WERI-Rb-1 (cell line): ENCODE results near the gene PADI2.

Experiments used
- DNase-seq: peaks from one replicate; pipeline ENCODE4 v3.0.0-alpha.2; 2020
- H3K27ac ChIP-seq: fragments of 250-450 bp; sonication (Bioruptor Pico); 2 replicates; pipeline ENCODE4 v1.5.1; 2020; ENCODE audit warnings: mild to moderate bottlenecking, moderate library complexity
- H3K27me3 ChIP-seq: fragments of 250-450 bp; sonication (Bioruptor Pico); 2 replicates; pipeline ENCODE4 v1.5.1; 2021; ENCODE audit warnings: mild to moderate bottlenecking, low read depth, moderate library complexity; ENCODE audit not compliant: insufficient read depth, severe bottlenecking
- H3K36me3 ChIP-seq: fragments of 250-450 bp; sonication (Bioruptor Pico); 2 replicates; pipeline ENCODE4 v1.5.1; 2020; ENCODE audit warnings: mild to moderate bottlenecking, moderate library complexity
- H3K4me3 ChIP-seq: 2 replicates; pipeline ENCODE4 v1.5.1; 2011; ENCODE audit warnings: low read depth, mild to moderate bottlenecking, control low read depth, low read length
- H3K9me3 ChIP-seq: fragments of 250-450 bp; sonication (Bioruptor Pico); 2 replicates; pipeline ENCODE4 v1.5.1; 2021; ENCODE audit warnings: mild to moderate bottlenecking, moderate library complexity; ENCODE audit not compliant: severe bottlenecking
- TF ChIP-seq, protein P1 (sequence below): IDR thresholded peaks from 2 replicates; pipeline ENCODE4 v1.5.1; 2011; ENCODE audit warnings: low read depth, mild to moderate bottlenecking, control low read depth, inconsistent platforms, low read length

The PADI2 gene

DNA sequence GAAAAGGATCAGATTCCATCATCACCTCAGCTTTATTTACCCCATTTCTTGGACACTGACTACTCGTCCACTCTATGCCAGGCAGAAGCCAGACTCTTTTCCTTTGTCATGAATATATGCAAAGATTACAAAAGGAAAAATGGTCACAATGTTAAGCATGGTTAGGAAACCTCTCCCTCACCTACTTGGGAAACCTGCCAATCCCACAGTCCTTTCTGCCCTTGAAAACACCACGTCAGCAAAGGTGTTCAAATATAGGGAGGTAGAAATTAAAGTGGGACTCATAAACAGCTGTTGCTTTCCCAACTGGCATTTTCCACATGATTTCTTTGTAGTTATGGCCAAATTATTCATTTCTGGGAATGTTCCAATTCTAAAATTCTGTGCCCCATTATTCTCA, 91.4 kb downstream of the PADI2 start:
- TF ChIP-seq, protein P1, sequence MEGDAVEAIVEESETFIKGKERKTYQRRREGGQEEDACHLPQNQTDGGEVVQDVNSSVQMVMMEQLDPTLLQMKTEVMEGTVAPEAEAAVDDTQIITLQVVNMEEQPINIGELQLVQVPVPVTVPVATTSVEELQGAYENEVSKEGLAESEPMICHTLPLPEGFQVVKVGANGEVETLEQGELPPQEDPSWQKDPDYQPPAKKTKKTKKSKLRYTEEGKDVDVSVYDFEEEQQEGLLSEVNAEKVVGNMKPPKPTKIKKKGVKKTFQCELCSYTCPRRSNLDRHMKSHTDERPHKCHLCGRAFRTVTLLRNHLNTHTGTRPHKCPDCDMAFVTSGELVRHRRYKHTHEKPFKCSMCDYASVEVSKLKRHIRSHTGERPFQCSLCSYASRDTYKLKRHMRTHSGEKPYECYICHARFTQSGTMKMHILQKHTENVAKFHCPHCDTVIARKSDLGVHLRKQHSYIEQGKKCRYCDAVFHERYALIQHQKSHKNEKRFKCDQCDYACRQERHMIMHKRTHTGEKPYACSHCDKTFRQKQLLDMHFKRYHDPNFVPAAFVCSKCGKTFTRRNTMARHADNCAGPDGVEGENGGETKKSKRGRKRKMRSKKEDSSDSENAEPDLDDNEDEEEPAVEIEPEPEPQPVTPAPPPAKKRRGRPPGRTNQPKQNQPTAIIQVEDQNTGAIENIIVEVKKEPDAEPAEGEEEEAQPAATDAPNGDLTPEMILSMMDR: no peak
- H3K36me3 ChIP-seq: peaks cover 58% of the 10 kb centered on the region
- no peak for DNase-seq

DNA sequence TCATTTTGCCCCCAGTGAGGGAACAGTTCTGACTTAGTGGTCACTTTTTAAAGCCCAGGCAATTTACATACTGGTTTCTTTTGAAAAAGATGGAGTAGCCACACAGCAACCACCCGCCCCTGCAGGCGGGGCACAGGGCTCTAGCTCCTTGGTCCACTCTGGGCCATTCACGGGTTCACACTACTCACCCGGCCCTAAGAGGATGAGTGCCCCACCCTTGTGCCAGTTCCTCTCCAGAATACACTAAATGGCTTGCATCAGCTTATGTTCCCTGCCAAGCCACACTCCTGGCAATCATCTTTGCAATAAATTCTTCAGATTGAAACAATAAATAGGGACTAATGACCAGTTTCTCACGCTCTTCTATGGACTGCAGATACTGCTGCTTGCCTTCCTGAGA, 91.8 kb downstream of the PADI2 start:
- TF ChIP-seq, protein P1: no peak
- no peak overlapping the region for H3K27ac ChIP-seq
- DNase-seq: no peak
- H3K4me3 ChIP-seq: no peak overlapping the region
- peaks cover 58% of the 10 kb centered on the region for H3K36me3 ChIP-seq
- no peaks in the 10 kb centered on the region for H3K27me3 ChIP-seq
- no peaks in the 10 kb centered on the region for H3K9me3 ChIP-seq

More for the DNA sequence above, 91.4 kb downstream of the PADI2 start:
- no peak overlapping the region for H3K4me3 ChIP-seq
- H3K27me3 ChIP-seq: no peaks in the 10 kb centered on the region
- H3K9me3 ChIP-seq: no peaks in the 10 kb centered on the region
- no peak overlapping the region for H3K27ac ChIP-seq

DNA sequence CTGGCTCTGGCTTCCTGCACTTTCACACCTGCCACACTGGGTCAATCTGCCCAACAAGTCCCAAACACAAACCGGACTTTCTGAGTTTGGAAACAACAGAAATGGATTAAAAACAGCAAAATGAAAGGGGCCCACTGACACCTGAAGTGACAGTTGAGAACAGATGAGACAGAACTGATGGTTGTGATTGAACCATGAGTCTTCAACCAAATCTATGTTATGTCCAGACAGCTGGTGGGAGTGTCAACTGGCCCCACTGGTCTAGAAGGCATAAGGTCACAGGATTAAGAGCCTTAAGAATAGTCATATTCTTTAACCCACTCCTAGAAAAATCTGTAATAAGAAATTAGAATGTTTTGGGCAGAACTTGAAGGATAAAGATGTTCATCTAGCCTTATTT, 94.5 kb downstream of the PADI2 start:
- Histone ChIP-seq H3K27ac (no peak overlapping the region), H3K4me3 (no peak overlapping the region), H3K9me3 (no peaks in the 10 kb centered on the region), H3K36me3 (peaks cover 77% of the 10 kb centered on the region), H3K27me3 (no peaks in the 10 kb centered on the region)
- DNase-seq: no peak
- TF ChIP-seq, protein P1: no peak

DNA sequence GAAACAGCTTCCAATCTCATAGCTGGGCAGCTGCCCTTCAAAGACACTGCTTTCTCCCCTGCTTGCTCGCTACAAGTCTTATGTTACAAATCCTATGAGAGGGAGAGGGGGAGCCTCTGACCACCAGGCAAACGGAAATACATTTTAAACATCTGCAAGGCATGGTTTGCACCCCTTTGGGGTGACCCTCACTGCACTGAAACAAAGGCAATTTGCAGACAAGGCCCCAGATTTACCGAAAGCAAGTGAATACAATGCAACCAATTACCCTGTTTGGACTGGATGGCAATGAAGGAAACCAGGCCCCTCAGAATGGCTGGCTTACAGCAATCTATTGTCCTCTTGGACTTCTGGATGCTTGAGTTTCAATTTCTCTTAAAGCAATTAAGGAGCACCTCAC, 95.7 kb downstream of the PADI2 start:
- TF ChIP-seq, protein P1: 0 out of 2 replicates have a peak, but pooled peaks have one; percentile 20
- Histone ChIP-seq H3K27ac (no peak overlapping the region), H3K36me3 (peaks cover 82% of the 10 kb centered on the region), H3K27me3 (no peaks in the 10 kb centered on the region), H3K9me3 (no peaks in the 10 kb centered on the region), H3K4me3 (no peak overlapping the region)
- DNase-seq: no peak

DNA sequence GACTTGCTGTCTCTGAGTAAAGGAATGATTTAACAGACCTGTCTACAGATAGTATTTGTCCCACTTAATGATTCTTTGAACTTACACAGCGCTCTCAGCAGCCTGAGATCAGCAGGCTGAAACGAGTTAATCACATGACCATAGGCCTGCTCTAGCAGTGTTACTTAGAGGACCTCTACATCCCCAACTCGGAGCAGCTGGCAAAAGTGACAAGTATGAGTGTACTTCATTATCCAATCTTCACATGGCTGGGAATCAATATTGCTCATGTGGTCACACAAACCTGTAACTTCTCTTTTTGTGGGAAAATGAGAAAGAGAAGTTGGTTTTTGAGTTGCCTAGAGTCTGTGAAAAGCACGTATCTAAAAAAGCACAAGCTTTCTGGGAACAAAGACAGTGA, 96.1 kb downstream of the PADI2 start:
- no peaks in the 10 kb centered on the region for H3K9me3 ChIP-seq
- H3K4me3 ChIP-seq: no peak overlapping the region
- TF ChIP-seq, protein P1: no peak
- no peaks in the 10 kb centered on the region for H3K27me3 ChIP-seq
- no peak overlapping the region for H3K27ac ChIP-seq
- DNase-seq: no peak
- H3K36me3 ChIP-seq: peaks cover 81% of the 10 kb centered on the region

DNA sequence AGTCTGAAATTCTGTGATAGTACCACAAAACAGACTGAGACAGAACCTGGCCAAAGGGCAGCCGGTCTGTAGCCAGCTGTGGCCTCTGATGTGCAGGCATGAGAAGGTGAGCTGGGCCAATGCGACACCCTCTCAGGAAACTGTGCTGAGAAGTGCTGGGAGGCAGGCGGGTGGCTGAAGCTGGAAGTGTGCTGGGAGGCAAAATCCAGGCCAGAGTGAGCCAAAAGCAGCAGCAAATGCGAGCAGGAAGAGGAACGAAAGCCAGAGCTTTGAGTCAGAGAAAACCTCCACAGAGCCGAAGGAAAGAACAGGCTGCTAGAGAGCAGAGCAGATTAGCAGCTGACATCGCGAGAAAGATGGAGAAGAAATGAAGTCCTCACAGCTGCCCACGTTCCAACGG, 97.4 kb downstream of the PADI2 start:
- H3K4me3 ChIP-seq: no peak overlapping the region
- no peak for DNase-seq
- TF ChIP-seq, protein P1: no peak
- no peaks in the 10 kb centered on the region for H3K27me3 ChIP-seq
- no peak overlapping the region for H3K27ac ChIP-seq
- H3K9me3 ChIP-seq: no peaks in the 10 kb centered on the region
- H3K36me3 ChIP-seq: peaks cover 73% of the 10 kb centered on the region
